IMR-90 (cell line): ENCODE measurements around the gene ATP1A4. TPM values are rescaled to one million over a fixed set of nuclear protein-coding genes. Genes with fewer than 3 reads are reported as not detected.

ENCODE experiments used
- ATAC-seq: fragments of 200-7000 bp; cut with Tn5 transposase; 2 replicates; pipeline ENCODE4 v1.9.1; 2020; ENCODE audit warnings: low read depth, mild to moderate bottlenecking, moderate library complexity
- BruUV-seq: library from RNA; stranded (reverse); fragments of 400-500 nt; replicated peaks from 2 replicates; lab custom pipeline; 2021; lab: Mats Ljungman, UMichigan
- CTCF ChIA-PET: fragments of 300-600 bp; formaldehyde crosslinking; extraction: SDS; loops from one replicate; lab custom pipeline; 2021; ENCODE audit warnings: antibody characterized with exemption; lab: Yijun Ruan, JAX
- POLR2A ChIA-PET: fragments of 300-600 bp; sonication (Branson Sonifier 250); formaldehyde crosslinking; loops from one replicate; lab custom pipeline; 2022; ENCODE audit warnings: antibody characterized with exemption; ENCODE audit not compliant: unreplicated experiment; lab: Charles Lee
- DNase-seq: peaks from one replicate; pipeline ENCODE4 v3.0.0; 2013
- H2AFZ ChIP-seq: replicated peaks from 2 replicates; pipeline ENCODE3; 2013; ENCODE audit warnings: low read length, mild to moderate bottlenecking; ENCODE audit not compliant: poor library complexity
- H2AK5ac ChIP-seq: 2 replicates; pipeline ENCODE4 v1.6.1; 2013; ENCODE audit warnings: low read depth, low read length, inconsistent platforms
- H2AK9ac ChIP-seq: replicated peaks from 2 replicates; pipeline ENCODE3; 2013; ENCODE audit warnings: mild to moderate bottlenecking, low read depth, low read length, moderate library complexity; ENCODE audit not compliant: poor library complexity
- H2BK120ac ChIP-seq: 2 replicates; pipeline ENCODE4 v1.6.1; 2013; ENCODE audit warnings: low read depth, low read length, inconsistent platforms
- H2BK15ac ChIP-seq: 3 replicates; pipeline ENCODE4 v1.6.1; 2013; ENCODE audit warnings: low read depth, low read length, inconsistent platforms
- H2BK20ac ChIP-seq: 2 replicates; pipeline ENCODE4 v1.6.1; 2013; ENCODE audit warnings: low read depth, mild to moderate bottlenecking, inconsistent platforms, low read length, moderate library complexity
- H2BK5ac ChIP-seq: 2 replicates; pipeline ENCODE4 v1.6.1; 2013; ENCODE audit warnings: mild to moderate bottlenecking, low read depth, low read length, inconsistent platforms; ENCODE audit not compliant: poor library complexity, severe bottlenecking
- H3K14ac ChIP-seq: replicated peaks from 2 replicates; pipeline ENCODE4 v1.6.1; 2013; ENCODE audit warnings: low read depth, low read length, inconsistent platforms
- H3K18ac ChIP-seq: 2 replicates; pipeline ENCODE4 v1.6.1; 2013; ENCODE audit warnings: low read depth, low read length, control low read depth
- H3K23ac ChIP-seq: 2 replicates; pipeline ENCODE4 v1.6.1; 2013; ENCODE audit warnings: low read depth, low read length, inconsistent platforms
- H3K27ac ChIP-seq: 2 replicates; pipeline ENCODE4 v1.5.1; 2013; ENCODE audit warnings: mild to moderate bottlenecking, control low read depth, low read length; ENCODE audit not compliant: insufficient read depth
- H3K27me3 ChIP-seq: 2 replicates; pipeline ENCODE4 v1.6.1; 2013; ENCODE audit warnings: low read length; ENCODE audit not compliant: control insufficient read depth, insufficient read depth
- H3K36me3 ChIP-seq: 2 replicates; pipeline ENCODE4 v1.6.1; 2013; ENCODE audit warnings: low read length, mixed read lengths; ENCODE audit not compliant: control insufficient read depth, insufficient read depth
- H3K4ac ChIP-seq: 2 replicates; pipeline ENCODE4 v1.6.1; 2013; ENCODE audit warnings: low read depth, low read length, inconsistent platforms
- H3K4me1 ChIP-seq: 2 replicates; pipeline ENCODE4 v1.6.1; 2013; ENCODE audit warnings: low read length, mixed read lengths; ENCODE audit not compliant: control insufficient read depth, insufficient read depth
- H3K4me2 ChIP-seq: 2 replicates; pipeline ENCODE4 v1.6.1; 2013; ENCODE audit warnings: low read depth, mild to moderate bottlenecking, control low read depth, low read length, moderate library complexity
- H3K4me3 ChIP-seq: 2 replicates; pipeline ENCODE4 v1.5.1; 2013; ENCODE audit warnings: low read depth, mild to moderate bottlenecking, control low read depth, low read length, moderate library complexity; ENCODE audit not compliant: insufficient read depth
- H3K56ac ChIP-seq: 2 replicates; pipeline ENCODE4 v1.6.1; 2013; ENCODE audit warnings: low read length, inconsistent platforms; ENCODE audit not compliant: insufficient read depth; ENCODE audit errors: extremely low read depth
- H3K79me1 ChIP-seq, 2 experiments: 2 replicates each; pipeline ENCODE4 v1.6.1; 2013; ENCODE audit warnings: low read length in 2 of 2, inconsistent platforms in 1 of 2, low read depth in 1 of 2
- H3K9ac ChIP-seq: 2 replicates; pipeline ENCODE4 v1.6.1; 2013; ENCODE audit warnings: low read depth, low read length, control low read depth
- H3K9me1 ChIP-seq: 2 replicates; pipeline ENCODE4 v1.6.1; 2013; ENCODE audit warnings: low read length, inconsistent platforms; ENCODE audit not compliant: insufficient read depth
- H3K9me3 ChIP-seq: 2 replicates; pipeline ENCODE4 v1.6.1; 2013; ENCODE audit warnings: low read length; ENCODE audit not compliant: control insufficient read depth, insufficient read depth
- H4K20me1 ChIP-seq: 2 replicates; pipeline ENCODE4 v1.6.1; 2013; ENCODE audit warnings: low read length, inconsistent platforms; ENCODE audit not compliant: insufficient read depth
- H4K5ac ChIP-seq: 2 replicates; pipeline ENCODE4 v1.6.1; 2013; ENCODE audit warnings: mild to moderate bottlenecking, low read depth, low read length, control low read depth
- H4K8ac ChIP-seq, 2 experiments: 2 replicates each; pipeline ENCODE4 v1.6.1; 2013; ENCODE audit warnings: low read depth in 2 of 2, low read length in 2 of 2, control low read depth in 1 of 2, inconsistent platforms in 1 of 2
- H4K91ac ChIP-seq: 2 replicates; pipeline ENCODE4 v1.6.1; 2013; ENCODE audit warnings: low read depth, low read length, inconsistent platforms; ENCODE audit not compliant: insufficient read depth
- BHLHE40 ChIP-seq: fragments of 150-350 bp; IDR thresholded peaks from 2 replicates; pipeline ENCODE4 v1.6.1; 2016; ENCODE audit warnings: mild to moderate bottlenecking, low read depth, low read length
- CEBPB ChIP-seq: IDR thresholded peaks from 2 replicates; pipeline ENCODE4 v1.6.1; 2012; ENCODE audit warnings: low read depth, low read length, improper control_type of control experiment
- CHD1 ChIP-seq: IDR thresholded peaks from 2 replicates; pipeline ENCODE4 v1.6.1; 2012; ENCODE audit warnings: low read depth, low read length, improper control_type of control experiment
- CTCF ChIP-seq: conservative IDR thresholded peaks from 2 replicates; pipeline ENCODE4 v1.5.1; 2012; ENCODE audit warnings: mild to moderate bottlenecking, low read depth, low read length, improper control_type of control experiment
- ELK1 ChIP-seq: fragments of 150-350 bp; IDR thresholded peaks from 2 replicates; pipeline ENCODE4 v1.6.1; 2016; ENCODE audit warnings: low read depth, mild to moderate bottlenecking, low read length, moderate library complexity, borderline replicate concordance
- FOS ChIP-seq: fragments of 150-350 bp; IDR thresholded peaks from 2 replicates; pipeline ENCODE4 v1.6.1; 2016; ENCODE audit warnings: low read depth, low read length
- MAZ ChIP-seq: IDR thresholded peaks from 2 replicates; pipeline ENCODE4 v1.6.1; 2012; ENCODE audit warnings: low read depth, mild to moderate bottlenecking, low read length, improper control_type of control experiment, moderate library complexity, borderline replicate concordance
- NFE2L2 ChIP-seq: fragments of 150-350 bp; IDR thresholded peaks from 2 replicates; pipeline ENCODE4 v1.6.1; 2016; ENCODE audit warnings: low read depth, mild to moderate bottlenecking, low read length
- POLR2A ChIP-seq: IDR thresholded peaks from 2 replicates; pipeline ENCODE4 v1.6.1; 2012; ENCODE audit warnings: mild to moderate bottlenecking, low read depth, low read length
- RAD21 ChIP-seq: IDR thresholded peaks from 2 replicates; pipeline ENCODE4 v1.6.1; 2012; ENCODE audit warnings: low read length, improper control_type of control experiment
- RCOR1 ChIP-seq: IDR thresholded peaks from 2 replicates; pipeline ENCODE4 v1.6.1; 2012; ENCODE audit warnings: mild to moderate bottlenecking, low read length, improper control_type of control experiment; ENCODE audit not compliant: insufficient replicate concordance
- RFX5 ChIP-seq: IDR thresholded peaks from 2 replicates; pipeline ENCODE4 v1.8.0; 2012; ENCODE audit warnings: low read depth, mild to moderate bottlenecking, low read length, moderate library complexity
- SMC3 ChIP-seq: fragments of 150-350 bp; IDR thresholded peaks from 2 replicates; pipeline ENCODE4 v1.6.1; 2016; ENCODE audit warnings: low read depth, mild to moderate bottlenecking, antibody characterized with exemption, low read length, moderate library complexity
- WGBS, 2 experiments: methylation state at CpG; one replicate each; pipeline versions ENCODE4 v1.1.5 to v1.1.7; 2013; ENCODE audit warnings: missing lambda C conversion rate in 2 of 2; ENCODE audit not compliant: insufficient read length in 1 of 2; ENCODE audit errors: extremely low coverage in 2 of 2; 5-methylcytosine and 5-hydroxymethylcytosine counted together
- dilution Hi-C: fragments of 300-500 bp; cut with HindIII; formaldehyde crosslinking; loops from one replicate; pipeline ENCODE4 v1.14.3; 2018; ENCODE audit warnings: low sequenced_read_pairs; ENCODE audit not compliant: unreplicated experiment
- in situ Hi-C: fragments of 300-500 bp; cut with MboI; formaldehyde crosslinking; loops from 3 replicates; pipeline ENCODE4 v1.14.3; 2019; ENCODE audit warnings: low sequenced_read_pairs, inconsistent platforms, mixed read lengths
- intact Hi-C: fragments of 100-400 bp; cut with micrococcal nuclease; formaldehyde crosslinking; loops from 2 replicates; pipeline ENCODE4 v1.10.0; 2022
- polyA plus RNA-seq, 3 experiments: library from polyadenylated mRNA; depleted of rRNA; stranded (reverse); fragments of >200 nt; gene quantifications; 2 replicates each; pipeline ENCODE4 v1.2.3, GENCODE V29; 2012; ENCODE audit warnings: low replicate concordance in 1 of 3
- total RNA-seq: library from RNA; depleted of rRNA; stranded (reverse); fragments of >200 nt; gene quantifications from 2 replicates; pipeline ENCODE4 v1.2.3, GENCODE V29; 2012

ATP1A4 gene
- total and polyA plus RNA-seq, 2 of the 4 experiments (the other 2 are of a cell fraction): not detected

GRCh38 chr1:160191756-160192155 is 40.4 kb downstream of the ATP1A4 start:
- Histone ChIP-seq H3K9me3 (no peaks in the 10 kb centered on the region), H3K18ac (no peak overlapping the region)
- no CpG with 5 or more reads among the region's 3 CpGs for WGBS, 2 experiments

More at GRCh38 chr1:160191756-160192155, 40.4 kb downstream of the ATP1A4 start:
- no peaks in the 10 kb centered on the region for H4K20me1 ChIP-seq
- H3K4me2 ChIP-seq: no peak overlapping the region
- CTCF ChIA-PET: interaction anchor here (0.9 to 3.2 kb wide), 3 partner anchors 28 to 106 kb away, joined by 3 to 63 read pairs (median 17); no protein-coding TSS in a partner anchor
- no peak for DNase-seq
- peak overlapping the region; percentile 43 for H2AK5ac ChIP-seq
- no peak overlapping the region for H2BK5ac ChIP-seq
- H3K9me1 ChIP-seq: peaks cover 13% of the 10 kb centered on the region; the same call in 1 of the 2 replicates
- dilution Hi-C loops (no loop called here), in situ Hi-C loops (loop anchor here (25.0 kb wide), 1 partner anchor 421 kb away; no protein-coding TSS in a partner anchor), intact Hi-C loops (loop anchor here (2.0 to 5.0 kb wide), 2 partner anchors 56 to 93 kb away; partner anchors contain the start of gene PEX19)
- no peak overlapping the region; the same call in 1 of the 2 replicates for H3K4ac ChIP-seq
- H3K4me3 ChIP-seq: no peak overlapping the region
- H2BK20ac ChIP-seq: no peak overlapping the region
- H2AFZ ChIP-seq: no peak overlapping the region
- ATAC-seq: no peak
- H3K4me1 ChIP-seq: peaks cover 4% of the 10 kb centered on the region
- H4K5ac ChIP-seq: no peak overlapping the region
- H3K79me1 ChIP-seq: no peaks in the 10 kb centered on the region
- H2AK9ac ChIP-seq: no peak overlapping the region
- H4K8ac ChIP-seq: no peak overlapping the region
- POLR2A ChIA-PET: no interaction called here
- H3K14ac ChIP-seq: no peak overlapping the region
- TF ChIP-seq CHD1: no peak
- TF ChIP-seq POLR2A: no peak
- TF ChIP-seq MAZ: no peak
- TF ChIP-seq ELK1: no peak
- no peak for TF ChIP-seq SMC3
- TF ChIP-seq BHLHE40: no peak
- TF ChIP-seq FOS: no peak
- TF ChIP-seq RFX5: no peak
- TF ChIP-seq NFE2L2: no peak
- TF ChIP-seq CEBPB: no peak
- TF ChIP-seq CTCF: no peak
- no peak for TF ChIP-seq RAD21
- no peak for TF ChIP-seq RCOR1
- no TSS peak for BruUV-seq
- H2BK120ac ChIP-seq: no peak overlapping the region
- H4K91ac ChIP-seq: no peak overlapping the region
- no peak overlapping the region for H3K56ac ChIP-seq
- no peak overlapping the region for H3K27ac ChIP-seq
- H2BK15ac ChIP-seq: no peak overlapping the region
- no peaks in the 10 kb centered on the region for H3K36me3 ChIP-seq
- H3K9ac ChIP-seq: no peak overlapping the region
- no peak overlapping the region for H3K23ac ChIP-seq
- H3K27me3 ChIP-seq: peaks cover 12% of the 10 kb centered on the region; the same call in 1 of the 2 replicates
